Measurements from ENCODE around the gene ATL2.
"Not testable (repeated sequence)": the region's sequence is repeated elsewhere in the genome, so short reads cannot be mapped to it uniquely, and the experiment has no call there.

The ATL2 gene

GRCh38 chr2:38390947-38391346 is 13.9 kb upstream of the ATL2 start:
- no peak for DNase-seq (ENCODE audit: low spot score)

GRCh38 chr2:38387887-38388286 is 10.8 kb upstream of the ATL2 start:
- DNase-seq (ENCODE audit: low spot score): no peak

DNA sequence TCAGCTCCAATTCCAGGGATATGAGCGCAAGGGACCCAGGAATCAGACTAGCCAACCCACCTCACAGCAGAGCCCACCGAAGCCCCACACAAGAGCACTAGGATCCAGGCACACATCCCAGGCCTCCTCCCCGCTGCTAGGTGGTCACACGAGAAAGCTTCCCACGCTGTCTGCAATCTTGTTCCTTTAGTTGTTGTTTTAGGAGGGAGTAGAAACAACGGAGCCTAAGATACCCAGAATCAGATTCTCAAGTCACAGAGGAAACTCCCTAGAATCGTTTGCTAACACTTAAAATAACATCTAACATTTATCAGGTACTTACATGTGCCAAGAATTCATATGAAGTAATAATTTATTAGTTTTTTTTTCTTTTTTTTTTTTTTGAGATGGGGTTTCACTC is 9.7 kb upstream of the ATL2 start:
- no peak for DNase-seq (ENCODE audit: low spot score)

GRCh38 chr2:38386377-38386776 is 9.3 kb upstream of the ATL2 start:
- no peak for DNase-seq (ENCODE audit: low spot score)

- no peak for DNase-seq (ENCODE audit: low spot score)
These were observed 7.3 kb upstream of the ATL2 start for GRCh38 chr2:38384338-38384737.

DNA sequence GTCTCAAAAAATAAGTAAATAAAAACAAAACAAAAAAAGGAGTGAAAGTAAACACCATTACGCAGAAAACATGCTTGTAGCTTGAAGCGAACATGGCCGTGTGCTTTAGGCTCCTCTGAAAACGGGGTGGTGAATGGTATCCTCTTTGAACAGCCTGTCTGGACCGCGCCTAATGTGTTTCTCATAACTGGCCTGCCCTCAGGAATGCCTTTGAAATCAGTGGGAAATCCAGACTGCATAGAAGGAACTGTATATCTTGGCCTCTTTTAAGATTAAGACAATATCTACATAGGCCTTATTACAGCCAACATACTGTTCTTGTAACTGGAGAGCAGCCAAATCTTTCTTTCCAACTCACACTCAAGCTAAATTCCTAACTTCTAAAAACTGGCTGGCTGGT is 6.7 kb upstream of the ATL2 start:
- DNase-seq (ENCODE audit: low spot score): not testable (repeated sequence)

DNA sequence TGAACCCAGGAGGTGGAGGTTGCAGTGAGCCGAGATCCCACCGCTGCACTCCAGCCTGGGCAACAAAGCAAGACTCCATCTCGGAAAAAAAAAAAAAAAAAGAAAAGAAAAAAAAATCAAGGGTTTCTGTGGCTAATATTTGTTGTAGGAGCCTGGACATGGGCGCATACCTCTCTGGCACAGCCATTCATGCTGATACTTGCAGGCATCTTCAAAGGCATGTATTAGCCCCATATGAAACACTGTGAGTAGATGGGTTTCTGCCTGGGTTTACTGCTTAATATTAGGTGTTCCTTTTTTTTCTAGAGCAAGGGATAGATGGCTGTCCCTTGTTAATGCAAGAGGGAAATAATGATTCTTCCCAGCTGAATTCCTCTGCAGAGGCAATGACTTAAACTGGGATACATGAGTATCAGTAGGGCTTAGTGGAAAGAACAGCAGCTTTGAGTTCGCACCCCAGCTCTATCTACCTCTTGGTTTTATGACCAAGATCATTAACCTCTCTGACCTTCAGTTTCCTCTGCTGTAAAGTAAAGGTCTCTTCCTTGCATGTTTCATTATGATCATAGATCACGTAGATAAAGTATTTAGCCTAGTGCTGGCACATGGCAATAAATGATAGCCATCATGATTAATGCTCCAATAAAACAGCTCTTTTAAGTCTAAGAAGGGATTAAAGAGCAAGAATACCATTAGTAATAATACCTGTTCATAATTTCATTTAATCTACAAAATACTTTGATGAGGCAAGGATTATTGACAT is 4.5 kb upstream of the ATL2 start:
- DNase-seq (ENCODE audit: low spot score): no peak

GRCh38 chr2:38380397-38381130 is 3.5 kb upstream of the ATL2 start:
- no peak for DNase-seq (ENCODE audit: low spot score)

- peak; percentile 76 for DNase-seq (ENCODE audit: low spot score)
These were observed 575 bp downstream of the ATL2 start for GRCh38 chr2:38376346-38377049.

GRCh38 chr2:38375696-38376345 is 1.3 kb downstream of the ATL2 start:
- DNase-seq (ENCODE audit: low spot score): no peak

- DNase-seq (ENCODE audit: low spot score): no peak
These were observed 2.1 kb downstream of the ATL2 start for GRCh38 chr2:38374984-38375383.

DNA sequence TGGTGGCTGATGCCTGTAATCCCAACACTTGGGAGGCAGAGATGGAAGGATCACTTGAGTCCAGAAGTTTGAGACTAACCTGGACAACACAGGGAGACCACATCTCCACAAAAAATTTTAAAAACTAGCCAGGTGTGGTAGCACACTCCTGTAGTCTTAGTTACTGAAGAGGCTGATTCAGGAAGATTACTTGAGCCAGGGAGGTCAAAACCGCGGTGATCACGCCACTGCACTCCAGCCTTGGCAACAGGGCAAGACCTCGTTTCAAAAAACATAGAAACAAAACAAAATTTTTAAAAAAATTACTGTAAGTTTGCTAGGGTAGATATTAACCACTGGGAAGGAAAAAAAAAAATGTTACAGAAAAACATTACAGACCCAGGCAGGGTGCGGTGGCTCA is 5.8 kb downstream of the ATL2 start:
- no peak for DNase-seq (ENCODE audit: low spot score)

DNA sequence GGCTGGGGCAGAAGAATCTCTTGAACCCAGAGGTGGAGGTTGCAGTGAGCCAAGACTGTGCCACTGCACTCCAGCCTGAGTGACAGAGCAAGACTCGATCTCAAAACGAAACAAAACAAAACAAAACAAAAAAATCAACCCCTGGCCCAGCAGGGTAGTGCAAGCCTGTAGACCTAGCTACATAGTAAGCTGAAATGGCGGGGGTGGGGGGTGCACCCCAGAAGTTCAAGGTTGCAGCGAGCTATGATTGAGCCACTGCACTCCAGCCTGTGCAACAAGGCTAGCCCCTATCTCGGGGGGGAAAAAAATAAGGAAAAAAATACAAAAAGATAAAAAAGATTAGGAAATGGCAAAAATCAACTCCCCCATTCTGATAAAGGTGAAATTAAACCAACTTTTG is 6.4 kb downstream of the ATL2 start:
- DNase-seq (ENCODE audit: low spot score): no peak

DNA sequence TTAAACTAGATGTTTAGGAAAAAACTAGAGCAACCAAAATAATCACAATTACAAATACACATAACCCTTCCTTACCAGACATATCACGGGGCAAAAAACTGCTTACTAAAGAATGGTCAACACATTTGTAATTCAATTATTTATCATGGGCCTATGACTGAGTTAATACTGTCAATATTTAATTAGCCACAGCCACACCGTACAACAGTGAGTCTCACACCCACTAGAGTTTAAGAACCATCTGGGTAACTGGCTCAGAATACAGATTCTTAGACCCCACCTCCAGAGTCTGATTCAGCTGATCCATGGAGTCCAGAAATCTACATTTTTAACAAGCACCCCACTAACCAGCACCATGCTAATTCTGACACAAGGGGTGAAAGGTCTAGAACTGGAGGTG is 14.8 kb downstream of the ATL2 start:
- DNase-seq (ENCODE audit: low spot score): no peak

GRCh38 chr2:38360177-38360576 is 16.9 kb downstream of the ATL2 start:
- no peak for DNase-seq (ENCODE audit: low spot score)

- DNase-seq (ENCODE audit: low spot score): no peak
These were observed 23.7 kb downstream of the ATL2 start for GRCh38 chr2:38353402-38353801.

- no peak for DNase-seq (ENCODE audit: low spot score)
These were observed 24.7 kb downstream of the ATL2 start for GRCh38 chr2:38352336-38352735.

- no peak for DNase-seq (ENCODE audit: low spot score)
These were observed 31.6 kb downstream of the ATL2 start for GRCh38 chr2:38345323-38346038.

GRCh38 chr2:38344813-38345212 is 32.3 kb downstream of the ATL2 start:
- DNase-seq (ENCODE audit: low spot score): no peak

- no peak for DNase-seq (ENCODE audit: low spot score)
These were observed 33.9 kb downstream of the ATL2 start for GRCh38 chr2:38343212-38343611.

DNA sequence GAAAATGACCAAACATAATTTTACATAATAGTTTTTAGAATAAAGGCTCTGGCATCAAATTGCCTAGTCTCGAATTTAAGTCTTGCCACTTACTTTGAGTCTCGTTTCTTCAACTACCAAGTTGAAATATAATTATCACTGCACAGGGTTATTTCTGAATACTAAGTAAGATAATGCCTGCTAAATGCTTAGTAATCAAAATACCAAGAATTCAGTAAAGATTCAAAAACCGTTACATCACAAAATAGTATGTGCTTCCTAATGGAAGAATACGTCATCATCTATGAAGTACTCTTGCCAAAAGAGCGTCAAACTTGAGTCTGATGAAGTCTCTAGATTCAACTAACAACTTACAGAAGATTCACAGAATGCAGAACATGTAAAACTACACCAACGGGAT is 40.5 kb downstream of the ATL2 start:
- DNase-seq (ENCODE audit: low spot score): no peak

GRCh38 chr2:38330754-38331153 is 46.3 kb downstream of the ATL2 start:
- DNase-seq (ENCODE audit: low spot score): no peak
